Esophagus muscularis mucosa (tissue), 4 donors: Measurements from ENCODE around the gene GAS1.

Experiments
- EP300 ChIP-seq: sonication (generic); formaldehyde crosslinking; IDR thresholded peaks from one replicate; pipeline ENCODE4 v1.6.1; 2017; ENCODE audit warnings: antibody characterized with exemption
- POLR2A ChIP-seq: fragments of 450-650 bp; IDR thresholded peaks from one replicate; pipeline ENCODE4 v1.6.1; 2017; ENCODE audit warnings: antibody characterized with exemption, moderate library complexity, mild to moderate bottlenecking, low read depth
- POLR2AphosphoS5 ChIP-seq, 2 donors: sonication (generic); formaldehyde crosslinking; IDR thresholded peaks; one replicate each; pipeline ENCODE4 v1.6.1; 2017; ENCODE audit warnings: antibody characterized with exemption in 2 of 2
- TF ChIP-seq, protein P1 (sequence below), 3 experiments: fragments of 200-600 bp in 2 of 3; fragments of 450-650 bp in 1 of 3; sonication (generic) in 2 of 3; IDR thresholded peaks; one replicate each; pipeline ENCODE4 v1.5.1; 2017 to 2019; ENCODE audit warnings: antibody characterized with exemption in 3 of 3, mild to moderate bottlenecking in 2 of 3, moderate library complexity in 1 of 3

DNA sequence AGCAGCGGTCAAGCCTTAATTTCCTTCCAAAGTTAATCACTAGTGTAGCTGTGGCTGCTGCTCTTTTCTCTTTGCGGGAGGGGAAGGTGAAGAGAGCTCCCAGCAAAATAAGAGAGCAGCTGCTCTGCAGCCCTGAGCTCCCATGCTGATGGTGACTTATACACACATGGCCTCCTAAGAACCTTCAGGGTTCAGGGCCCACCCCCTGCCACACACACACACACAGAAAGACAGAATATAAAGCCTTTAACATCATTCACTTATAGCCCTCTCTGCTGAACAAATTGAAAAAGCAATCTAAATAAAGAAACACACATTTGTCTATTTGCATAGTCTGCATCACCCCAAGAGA lies 43.6 kb downstream of the GAS1 start:
- TF ChIP-seq, protein P1, sequence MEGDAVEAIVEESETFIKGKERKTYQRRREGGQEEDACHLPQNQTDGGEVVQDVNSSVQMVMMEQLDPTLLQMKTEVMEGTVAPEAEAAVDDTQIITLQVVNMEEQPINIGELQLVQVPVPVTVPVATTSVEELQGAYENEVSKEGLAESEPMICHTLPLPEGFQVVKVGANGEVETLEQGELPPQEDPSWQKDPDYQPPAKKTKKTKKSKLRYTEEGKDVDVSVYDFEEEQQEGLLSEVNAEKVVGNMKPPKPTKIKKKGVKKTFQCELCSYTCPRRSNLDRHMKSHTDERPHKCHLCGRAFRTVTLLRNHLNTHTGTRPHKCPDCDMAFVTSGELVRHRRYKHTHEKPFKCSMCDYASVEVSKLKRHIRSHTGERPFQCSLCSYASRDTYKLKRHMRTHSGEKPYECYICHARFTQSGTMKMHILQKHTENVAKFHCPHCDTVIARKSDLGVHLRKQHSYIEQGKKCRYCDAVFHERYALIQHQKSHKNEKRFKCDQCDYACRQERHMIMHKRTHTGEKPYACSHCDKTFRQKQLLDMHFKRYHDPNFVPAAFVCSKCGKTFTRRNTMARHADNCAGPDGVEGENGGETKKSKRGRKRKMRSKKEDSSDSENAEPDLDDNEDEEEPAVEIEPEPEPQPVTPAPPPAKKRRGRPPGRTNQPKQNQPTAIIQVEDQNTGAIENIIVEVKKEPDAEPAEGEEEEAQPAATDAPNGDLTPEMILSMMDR (IDR thresholded peaks at IDR 0.05): no peak
- no peak for TF ChIP-seq POLR2A
- TF ChIP-seq POLR2AphosphoS5 (IDR thresholded peaks at IDR 0.05): no peak
- TF ChIP-seq EP300: no peak
